ENCODE data around the gene SOX14. TPM values are rescaled to one million over a fixed set of nuclear protein-coding genes. Genes with fewer than 3 reads are reported as not detected.

The SOX14 gene
- total and polyA plus RNA-seq, 7 donors, result not detected

DNA sequence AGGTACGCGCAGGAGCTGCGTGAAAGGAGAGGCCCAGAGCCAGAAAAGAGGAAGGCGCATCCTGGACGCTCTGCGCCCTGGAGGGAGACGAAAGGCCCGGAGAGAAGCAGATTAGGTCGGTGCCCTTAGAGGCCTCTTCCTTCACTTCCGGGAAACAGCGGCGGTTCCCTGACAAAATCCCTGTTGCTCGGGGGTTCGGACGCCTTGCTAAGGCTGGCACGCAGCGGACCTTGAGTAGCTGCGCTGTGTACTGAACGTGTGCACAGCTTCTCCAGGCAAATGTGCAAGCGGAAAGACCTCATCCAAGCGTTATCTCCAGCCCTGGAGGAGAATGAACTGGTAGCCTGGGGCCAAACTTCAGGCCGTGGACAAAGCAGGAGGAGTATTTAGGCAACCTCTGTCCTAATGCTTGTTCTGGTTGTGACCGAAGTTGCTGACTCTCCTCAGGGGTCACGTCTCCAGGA lies 3.0 kb upstream of the SOX14 start:
- Histone ChIP-seq H3K27ac (no peak overlapping the region), H3K27me3 (ENCODE audit: insufficient read depth in 3 of 3, low read length in 2 of 3) (peaks cover 0 to 75% (median 42%) of the 10 kb centered on the region in 3 donors), H3K4me1 (peaks cover 3% of the 10 kb centered on the region), H3K4me3 (no peak overlapping the region), H3K36me3 (ENCODE audit: insufficient read depth in 1 of 2, low read depth in 1 of 2) (no peaks in the 10 kb centered on the region), H3K9me3 (no peaks in the 10 kb centered on the region)
- intact Hi-C loops (cut with DNase I), result no loop called here
- TF ChIP-seq, protein P1, sequence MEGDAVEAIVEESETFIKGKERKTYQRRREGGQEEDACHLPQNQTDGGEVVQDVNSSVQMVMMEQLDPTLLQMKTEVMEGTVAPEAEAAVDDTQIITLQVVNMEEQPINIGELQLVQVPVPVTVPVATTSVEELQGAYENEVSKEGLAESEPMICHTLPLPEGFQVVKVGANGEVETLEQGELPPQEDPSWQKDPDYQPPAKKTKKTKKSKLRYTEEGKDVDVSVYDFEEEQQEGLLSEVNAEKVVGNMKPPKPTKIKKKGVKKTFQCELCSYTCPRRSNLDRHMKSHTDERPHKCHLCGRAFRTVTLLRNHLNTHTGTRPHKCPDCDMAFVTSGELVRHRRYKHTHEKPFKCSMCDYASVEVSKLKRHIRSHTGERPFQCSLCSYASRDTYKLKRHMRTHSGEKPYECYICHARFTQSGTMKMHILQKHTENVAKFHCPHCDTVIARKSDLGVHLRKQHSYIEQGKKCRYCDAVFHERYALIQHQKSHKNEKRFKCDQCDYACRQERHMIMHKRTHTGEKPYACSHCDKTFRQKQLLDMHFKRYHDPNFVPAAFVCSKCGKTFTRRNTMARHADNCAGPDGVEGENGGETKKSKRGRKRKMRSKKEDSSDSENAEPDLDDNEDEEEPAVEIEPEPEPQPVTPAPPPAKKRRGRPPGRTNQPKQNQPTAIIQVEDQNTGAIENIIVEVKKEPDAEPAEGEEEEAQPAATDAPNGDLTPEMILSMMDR (IDR thresholded peaks at IDR 0.05), result no peak
- WGBS, 3 donors, result 1 to 2% (median 2%) methylated on average over 24 of the region's 24 CpGs
- ATAC-seq (no peak), DNase-seq (no peak)

DNA sequence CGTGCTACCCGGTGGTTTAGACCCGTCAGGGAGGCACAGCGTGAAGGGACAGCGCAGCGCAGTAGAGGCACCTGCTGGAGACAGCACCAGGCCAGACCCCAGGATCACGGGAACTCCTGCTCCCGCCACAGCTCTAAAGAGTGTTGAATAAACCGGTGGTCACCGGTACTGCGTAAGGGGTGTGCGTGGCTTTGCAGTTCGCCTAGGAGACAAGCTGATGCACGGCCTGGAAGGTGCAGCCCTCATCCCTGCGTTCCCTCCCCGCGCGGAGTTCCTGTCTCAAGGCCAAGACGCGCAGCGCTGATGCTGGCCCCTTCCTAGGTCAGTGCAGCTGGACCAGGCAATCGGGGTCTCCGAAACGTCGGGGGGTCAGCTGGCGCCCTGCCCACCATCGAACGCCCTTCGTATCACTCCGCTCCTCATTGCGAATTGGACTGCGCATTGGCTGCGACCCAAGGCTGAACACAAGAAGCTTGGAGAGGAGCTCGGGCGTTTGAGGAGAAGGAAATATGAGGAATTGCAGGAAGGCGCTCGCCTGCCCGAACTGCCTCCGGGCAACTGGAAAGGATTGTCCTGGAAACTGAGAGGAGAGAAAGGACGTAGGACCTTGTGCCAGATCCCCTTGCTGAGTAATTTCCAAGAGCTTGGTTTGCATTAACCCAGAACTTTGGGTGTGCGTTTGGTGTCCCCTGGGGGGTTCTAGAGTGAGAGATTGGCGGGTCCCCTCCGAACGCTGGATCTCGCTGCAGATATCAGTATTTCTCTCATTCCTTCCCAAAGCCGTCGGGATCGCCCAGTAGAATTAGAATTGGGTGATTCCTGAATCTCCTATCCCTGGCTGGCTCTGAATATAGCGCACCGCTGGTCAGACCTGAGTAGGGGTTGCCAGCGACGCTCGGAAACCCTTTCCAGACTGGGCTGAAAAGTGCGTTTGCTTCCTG lies 2.3 kb upstream of the SOX14 start:
- no peak overlapping the region for H3K4me3 ChIP-seq
- intact Hi-C loops (cut with DNase I), result no loop called here
- TF ChIP-seq, protein P1 (IDR thresholded peaks at IDR 0.05), result no peak
- H3K4me1 ChIP-seq, result peaks cover 3% of the 10 kb centered on the region
- no peaks in the 10 kb centered on the region for H3K36me3 ChIP-seq (ENCODE audit: insufficient read depth in 1 of 2, low read depth in 1 of 2)
- no peaks in the 10 kb centered on the region for H3K9me3 ChIP-seq
- peaks cover 0 to 82% (median 44%) of the 10 kb centered on the region in 3 donors for H3K27me3 ChIP-seq (ENCODE audit: insufficient read depth in 3 of 3, low read length in 2 of 3)
- ATAC-seq (no peak), DNase-seq (no peak)
- 2 to 3% (median 3%) methylated on average over 46 to 54 of the region's 54 CpGs for WGBS, 3 donors
- H3K27ac ChIP-seq, result no peak overlapping the region

DNA sequence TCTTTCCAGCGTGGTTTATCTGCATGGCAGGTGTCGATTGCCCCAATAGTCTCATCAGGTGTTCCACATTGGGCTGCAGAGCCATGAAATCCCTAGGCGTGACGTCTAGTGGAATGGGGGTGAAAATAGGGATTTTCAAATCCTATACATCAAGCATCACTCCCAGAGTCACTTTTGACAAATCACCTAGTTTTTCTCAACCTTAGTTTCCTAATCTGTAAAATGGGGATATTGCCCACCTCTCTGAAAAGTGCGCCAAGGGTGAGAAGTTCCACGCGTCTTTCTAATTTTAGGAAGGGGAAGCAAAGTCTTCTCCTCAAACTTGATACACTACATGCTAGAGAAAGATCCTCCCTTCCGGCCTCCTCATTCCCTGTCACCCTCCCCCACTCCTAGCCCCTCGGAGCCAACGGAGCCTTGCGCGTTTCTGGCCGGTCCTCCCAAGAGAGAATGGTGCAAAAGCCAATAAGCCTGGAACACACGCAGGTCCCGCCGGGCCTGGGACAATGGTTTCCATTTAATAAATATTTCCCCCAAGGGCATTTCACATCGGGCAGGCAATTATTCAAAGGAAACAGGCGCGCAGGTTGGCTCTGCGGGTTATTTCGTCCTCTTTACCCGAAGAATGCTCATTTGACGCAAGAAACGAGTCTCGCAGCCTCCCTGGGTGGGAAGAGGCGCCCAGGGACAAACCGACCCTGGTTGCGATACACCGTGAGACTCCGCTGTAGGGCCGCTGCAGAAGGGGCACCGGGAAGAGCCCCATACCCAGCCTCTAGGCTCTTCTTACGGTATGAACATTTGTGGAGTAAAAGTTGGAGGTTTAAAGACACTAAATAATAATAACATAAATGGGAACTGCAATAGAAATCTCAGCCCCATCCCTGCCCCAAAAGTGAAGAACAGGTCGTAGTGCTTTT lies 1.2 kb upstream of the SOX14 start:
- 2 to 3% (median 2%) methylated on average over 34 of the region's 34 CpGs for WGBS, 3 donors
- H3K27me3 ChIP-seq (ENCODE audit: insufficient read depth in 3 of 3, low read length in 2 of 3), result peaks cover 0 to 93% (median 50%) of the 10 kb centered on the region in 3 donors
- no peak overlapping the region for H3K27ac ChIP-seq
- H3K4me3 ChIP-seq, result peak overlapping the region; percentile 32
- DNase-seq (no peak), ATAC-seq (no peak)
- TF ChIP-seq, protein P1 (IDR thresholded peaks at IDR 0.05), result no peak
- peaks cover 7% of the 10 kb centered on the region for H3K4me1 ChIP-seq
- no peaks in the 10 kb centered on the region for H3K36me3 ChIP-seq (ENCODE audit: insufficient read depth in 1 of 2, low read depth in 1 of 2)
- H3K9me3 ChIP-seq, result no peaks in the 10 kb centered on the region
- intact Hi-C loops (cut with DNase I), result no loop called here

DNA sequence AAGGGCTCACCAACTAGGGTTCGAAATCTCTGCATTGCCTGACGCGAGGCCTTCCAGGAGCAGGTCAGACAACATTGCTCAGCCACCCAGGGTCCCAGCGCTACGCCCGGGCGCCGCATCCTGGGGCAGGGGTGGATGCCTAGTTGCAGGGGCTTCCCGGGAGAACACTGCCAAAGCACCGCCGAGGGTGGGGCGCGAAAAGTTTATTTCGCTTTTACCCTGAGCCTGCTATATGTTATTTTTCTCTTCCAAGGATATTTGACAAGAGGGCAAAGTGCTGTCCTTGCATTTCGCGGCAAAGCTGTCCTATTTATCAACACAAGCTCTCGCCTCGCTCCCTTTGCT lies 549 bp upstream of the SOX14 start:
- H3K27me3 ChIP-seq (ENCODE audit: insufficient read depth in 3 of 3, low read length in 2 of 3), result peaks cover 0 to 93% (median 54%) of the 10 kb centered on the region in 3 donors
- H3K4me3 ChIP-seq, result peak overlapping the region; percentile 32
- intact Hi-C loops (cut with DNase I), result no loop called here
- no peaks in the 10 kb centered on the region for H3K36me3 ChIP-seq (ENCODE audit: insufficient read depth in 1 of 2, low read depth in 1 of 2)
- ATAC-seq (no peak), DNase-seq (no peak)
- H3K4me1 ChIP-seq, result peaks cover 11% of the 10 kb centered on the region
- H3K27ac ChIP-seq, result no peak overlapping the region
- TF ChIP-seq, protein P1 (IDR thresholded peaks at IDR 0.05), result no peak
- no peaks in the 10 kb centered on the region for H3K9me3 ChIP-seq
- 1 to 2% (median 2%) methylated on average over 18 of the region's 18 CpGs for WGBS, 3 donors

Data from psoas muscle (tissue), 8 donors.